GM23338 (cell line): Measurements from ENCODE around the gene ADCY4. TPM values are rescaled to one million over a fixed set of nuclear protein-coding genes. Genes with fewer than 3 reads are reported as not detected.

Experiments
- ATAC-seq: fragments of 200-7000 bp; cut with Tn5 transposase; 3 replicates; pipeline ENCODE4 v1.9.1; 2020
- DNase-seq: peaks from one replicate; pipeline ENCODE4 v3.0.0-alpha.2; 2015; ENCODE audit warnings: low spot score
- H2AFZ ChIP-seq: fragments of 200-600 bp; sonication (generic); 2 replicates; pipeline ENCODE4 v1.8.0; 2016; ENCODE audit warnings: antibody characterized with exemption, mild to moderate bottlenecking, moderate library complexity
- H3F3A ChIP-seq: fragments of 200-600 bp; sonication (generic); replicated peaks from 2 replicates; pipeline ENCODE4 v1.8.0; 2017; ENCODE audit warnings: antibody characterized with exemption, mixed run types, low read depth
- H3K27ac ChIP-seq: fragments of 200-600 bp; sonication (generic); 2 replicates; pipeline ENCODE4 v1.6.1; 2016; ENCODE audit warnings: low read depth
- H3K27me3 ChIP-seq: fragments of 200-600 bp; sonication (generic); 2 replicates; pipeline ENCODE4 v1.8.0; 2016; ENCODE audit warnings: mild to moderate bottlenecking, mixed run types, moderate library complexity; ENCODE audit not compliant: insufficient read depth
- H3K36me3 ChIP-seq: fragments of 200-600 bp; sonication (generic); 2 replicates; pipeline ENCODE4 v1.8.0; 2016; ENCODE audit warnings: mild to moderate bottlenecking; ENCODE audit not compliant: insufficient read depth
- H3K4me1 ChIP-seq: fragments of 200-600 bp; sonication (generic); 2 replicates; pipeline ENCODE4 v1.8.0; 2016; ENCODE audit warnings: mild to moderate bottlenecking, moderate library complexity; ENCODE audit not compliant: insufficient read depth
- H3K4me2 ChIP-seq: fragments of 200-600 bp; sonication (generic); 2 replicates; pipeline ENCODE4 v1.7.1; 2017; ENCODE audit warnings: mixed run types
- H3K4me3 ChIP-seq: fragments of 200-600 bp; sonication (generic); 2 replicates; pipeline ENCODE4 v1.6.1; 2016; ENCODE audit warnings: mixed run types
- H3K79me2 ChIP-seq: fragments of 200-600 bp; sonication (generic); replicated peaks from 2 replicates; pipeline ENCODE4 v1.8.0; 2017; ENCODE audit warnings: mild to moderate bottlenecking; ENCODE audit not compliant: insufficient read depth
- H3K9me2 ChIP-seq: fragments of 200-600 bp; sonication (generic); 2 replicates; pipeline ENCODE4 v1.8.0; 2017; ENCODE audit not compliant: insufficient read depth
- H4K20me1 ChIP-seq: fragments of 200-600 bp; sonication (generic); replicated peaks from 2 replicates; pipeline ENCODE4 v1.8.0; 2017; ENCODE audit warnings: mild to moderate bottlenecking; ENCODE audit not compliant: insufficient read depth
- H3K27ac Mint-ChIP-seq: 2 replicates; pipeline ENCODE4 v1.8.0; 2020; ENCODE audit warnings: inconsistent platforms, mild to moderate bottlenecking, moderate library complexity, mixed read lengths
- H3K27me3 Mint-ChIP-seq: 3 replicates; pipeline ENCODE4 v1.8.0; 2022; ENCODE audit warnings: low read depth, mild to moderate bottlenecking, moderate library complexity, mixed read lengths, inconsistent platforms; ENCODE audit not compliant: insufficient read depth, poor library complexity
- H3K36me3 Mint-ChIP-seq: 3 replicates; pipeline ENCODE4 v1.8.0; 2021; ENCODE audit warnings: low read depth, mild to moderate bottlenecking, inconsistent platforms, moderate library complexity, mixed read lengths
- H3K4me1 Mint-ChIP-seq: 3 replicates; pipeline ENCODE4 v1.8.0; 2020; ENCODE audit warnings: mild to moderate bottlenecking, inconsistent platforms, mixed read lengths
- H3K4me3 Mint-ChIP-seq: 3 replicates; pipeline ENCODE4 v1.8.0; 2021; ENCODE audit warnings: moderate library complexity, mild to moderate bottlenecking, inconsistent platforms, mixed read lengths
- H3K9me3 Mint-ChIP-seq: 3 replicates; pipeline ENCODE4 v1.8.0; 2020; ENCODE audit warnings: moderate library complexity, mild to moderate bottlenecking, inconsistent platforms, mixed read lengths
- CREB1 ChIP-seq: fragments of 250-450 bp; sonication (Bioruptor Pico); IDR thresholded peaks from 2 replicates; pipeline ENCODE4 v1.5.0; 2020; ENCODE audit warnings: low read depth, mild to moderate bottlenecking, moderate library complexity
- ETS1 ChIP-seq: IDR thresholded peaks from 2 replicates; pipeline ENCODE4 v1.6.1; 2016; ENCODE audit warnings: antibody characterized with exemption
- EZH2 ChIP-seq: fragments of 200-600 bp; sonication (generic); IDR thresholded peaks from one replicate; pipeline ENCODE4 v1.8.0; 2017; ENCODE audit warnings: antibody characterized with exemption, mild to moderate bottlenecking, low read depth; ENCODE audit not compliant: unreplicated experiment
- EZH2phosphoT487 ChIP-seq: fragments of 200-600 bp; sonication (generic); IDR thresholded peaks from one replicate; pipeline ENCODE4 v1.8.1; 2018; ENCODE audit warnings: antibody characterized with exemption; ENCODE audit not compliant: unreplicated experiment
- JUNB ChIP-seq: IDR thresholded peaks from one replicate; pipeline ENCODE4 v1.6.1; 2016; ENCODE audit warnings: antibody characterized with exemption; ENCODE audit not compliant: unreplicated experiment
- NANOG ChIP-seq: IDR thresholded peaks from 2 replicates; pipeline ENCODE4 v1.6.1; 2016; ENCODE audit warnings: antibody characterized with exemption, borderline replicate concordance
- POLR2AphosphoS5 ChIP-seq: IDR thresholded peaks from 2 replicates; pipeline ENCODE4 v1.6.1; 2016; ENCODE audit warnings: antibody characterized with exemption, low read depth
- REST ChIP-seq: IDR thresholded peaks from one replicate; pipeline ENCODE4 v1.6.1; 2018; ENCODE audit warnings: antibody characterized with exemption; ENCODE audit not compliant: unreplicated experiment
- STAT1 ChIP-seq: IDR thresholded peaks from one replicate; pipeline ENCODE4 v1.6.1; 2016; ENCODE audit warnings: antibody characterized with exemption; ENCODE audit not compliant: unreplicated experiment
- ZNF114 ChIP-seq: fragments of 250-450 bp; sonication (Bioruptor Pico); IDR thresholded peaks from 2 replicates; pipeline ENCODE4 v1.5.0; 2020; ENCODE audit warnings: mild to moderate bottlenecking, moderate library complexity
- ZNF331 ChIP-seq: fragments of 250-450 bp; sonication (Bioruptor Pico); IDR thresholded peaks from 2 replicates; pipeline ENCODE4 v1.5.0; 2020; ENCODE audit warnings: low read depth, mild to moderate bottlenecking, moderate library complexity
- polyA plus RNA-seq: library from polyadenylated mRNA; unstranded; fragments of >200 nt; fragmentation: Nextera tagmentation; extraction: Ambion mirVana; gene quantifications from 2 replicates; pipeline ENCODE4 v1.2.1, GENCODE V29; 2016
- total RNA-seq: library from RNA; depleted of rRNA; stranded (reverse); fragments of >200 nt; shearing (Covaris generic); gene quantifications from 2 replicates; pipeline ENCODE4 v1.2.3, GENCODE V29; 2014
- TF ChIP-seq, protein P1 (sequence below): fragments of 250-450 bp; sonication (Bioruptor Pico); IDR thresholded peaks from 2 replicates; pipeline ENCODE4 v1.5.0; 2020; ENCODE audit warnings: mild to moderate bottlenecking, moderate library complexity
- TF ChIP-seq, protein P2 (sequence below), 2 experiments: fragments of 200-600 bp in 1 of 2; sonication (generic) in 1 of 2; conservative IDR thresholded peaks; 2 replicates each; pipeline versions ENCODE4 v1.5.1 to v1.6.1; 2016 to 2017; ENCODE audit warnings: antibody characterized with exemption in 2 of 2, low read depth in 2 of 2, mild to moderate bottlenecking in 2 of 2, moderate library complexity in 1 of 2

The ADCY4 gene
- total and polyA plus RNA-seq, 2 experiments from 2014 or later: 0.10 to 0.40 TPM

GRCh38 chr14:24314377-24315193 lies 20.3 kb downstream of the ADCY4 start:
- no peaks in the 10 kb centered on the region for H3F3A ChIP-seq
- H3K79me2 ChIP-seq: no peaks in the 10 kb centered on the region
- H3K9me3 Mint-ChIP-seq: no peaks in the 10 kb centered on the region
- H3K27me3 ChIP-seq: peaks cover 51% of the 10 kb centered on the region
- no peaks in the 10 kb centered on the region for H3K36me3 ChIP-seq
- no peak overlapping the region for H3K4me3 ChIP-seq
- no peak for DNase-seq
- no peak overlapping the region for H3K4me2 ChIP-seq
- peaks cover 4% of the 10 kb centered on the region; the same call in 1 of the 2 replicates for H3K4me1 ChIP-seq
- no peak overlapping the region for H3K27ac ChIP-seq
- H2AFZ ChIP-seq: no peak overlapping the region
- no peak overlapping the region; the same call in 2 of the 3 replicates for H3K4me3 Mint-ChIP-seq
- peaks cover 7% of the 10 kb centered on the region; the same call in 2 of the 3 replicates for H3K4me1 Mint-ChIP-seq
- H3K36me3 Mint-ChIP-seq: peaks cover 2% of the 10 kb centered on the region; the same call in 2 of the 3 replicates
- TF ChIP-seq ETS1 (no peak), STAT1 (no peak), POLR2AphosphoS5 (no peak), CREB1 (CRISPR knock-in tag) (no peak), ZNF114 (no peak), NANOG (no peak), JUNB (no peak), EZH2 (no peak), EZH2phosphoT487 (no peak), REST (no peak), ZNF331 (CRISPR knock-in tag) (no peak)
- TF ChIP-seq, protein P1, sequence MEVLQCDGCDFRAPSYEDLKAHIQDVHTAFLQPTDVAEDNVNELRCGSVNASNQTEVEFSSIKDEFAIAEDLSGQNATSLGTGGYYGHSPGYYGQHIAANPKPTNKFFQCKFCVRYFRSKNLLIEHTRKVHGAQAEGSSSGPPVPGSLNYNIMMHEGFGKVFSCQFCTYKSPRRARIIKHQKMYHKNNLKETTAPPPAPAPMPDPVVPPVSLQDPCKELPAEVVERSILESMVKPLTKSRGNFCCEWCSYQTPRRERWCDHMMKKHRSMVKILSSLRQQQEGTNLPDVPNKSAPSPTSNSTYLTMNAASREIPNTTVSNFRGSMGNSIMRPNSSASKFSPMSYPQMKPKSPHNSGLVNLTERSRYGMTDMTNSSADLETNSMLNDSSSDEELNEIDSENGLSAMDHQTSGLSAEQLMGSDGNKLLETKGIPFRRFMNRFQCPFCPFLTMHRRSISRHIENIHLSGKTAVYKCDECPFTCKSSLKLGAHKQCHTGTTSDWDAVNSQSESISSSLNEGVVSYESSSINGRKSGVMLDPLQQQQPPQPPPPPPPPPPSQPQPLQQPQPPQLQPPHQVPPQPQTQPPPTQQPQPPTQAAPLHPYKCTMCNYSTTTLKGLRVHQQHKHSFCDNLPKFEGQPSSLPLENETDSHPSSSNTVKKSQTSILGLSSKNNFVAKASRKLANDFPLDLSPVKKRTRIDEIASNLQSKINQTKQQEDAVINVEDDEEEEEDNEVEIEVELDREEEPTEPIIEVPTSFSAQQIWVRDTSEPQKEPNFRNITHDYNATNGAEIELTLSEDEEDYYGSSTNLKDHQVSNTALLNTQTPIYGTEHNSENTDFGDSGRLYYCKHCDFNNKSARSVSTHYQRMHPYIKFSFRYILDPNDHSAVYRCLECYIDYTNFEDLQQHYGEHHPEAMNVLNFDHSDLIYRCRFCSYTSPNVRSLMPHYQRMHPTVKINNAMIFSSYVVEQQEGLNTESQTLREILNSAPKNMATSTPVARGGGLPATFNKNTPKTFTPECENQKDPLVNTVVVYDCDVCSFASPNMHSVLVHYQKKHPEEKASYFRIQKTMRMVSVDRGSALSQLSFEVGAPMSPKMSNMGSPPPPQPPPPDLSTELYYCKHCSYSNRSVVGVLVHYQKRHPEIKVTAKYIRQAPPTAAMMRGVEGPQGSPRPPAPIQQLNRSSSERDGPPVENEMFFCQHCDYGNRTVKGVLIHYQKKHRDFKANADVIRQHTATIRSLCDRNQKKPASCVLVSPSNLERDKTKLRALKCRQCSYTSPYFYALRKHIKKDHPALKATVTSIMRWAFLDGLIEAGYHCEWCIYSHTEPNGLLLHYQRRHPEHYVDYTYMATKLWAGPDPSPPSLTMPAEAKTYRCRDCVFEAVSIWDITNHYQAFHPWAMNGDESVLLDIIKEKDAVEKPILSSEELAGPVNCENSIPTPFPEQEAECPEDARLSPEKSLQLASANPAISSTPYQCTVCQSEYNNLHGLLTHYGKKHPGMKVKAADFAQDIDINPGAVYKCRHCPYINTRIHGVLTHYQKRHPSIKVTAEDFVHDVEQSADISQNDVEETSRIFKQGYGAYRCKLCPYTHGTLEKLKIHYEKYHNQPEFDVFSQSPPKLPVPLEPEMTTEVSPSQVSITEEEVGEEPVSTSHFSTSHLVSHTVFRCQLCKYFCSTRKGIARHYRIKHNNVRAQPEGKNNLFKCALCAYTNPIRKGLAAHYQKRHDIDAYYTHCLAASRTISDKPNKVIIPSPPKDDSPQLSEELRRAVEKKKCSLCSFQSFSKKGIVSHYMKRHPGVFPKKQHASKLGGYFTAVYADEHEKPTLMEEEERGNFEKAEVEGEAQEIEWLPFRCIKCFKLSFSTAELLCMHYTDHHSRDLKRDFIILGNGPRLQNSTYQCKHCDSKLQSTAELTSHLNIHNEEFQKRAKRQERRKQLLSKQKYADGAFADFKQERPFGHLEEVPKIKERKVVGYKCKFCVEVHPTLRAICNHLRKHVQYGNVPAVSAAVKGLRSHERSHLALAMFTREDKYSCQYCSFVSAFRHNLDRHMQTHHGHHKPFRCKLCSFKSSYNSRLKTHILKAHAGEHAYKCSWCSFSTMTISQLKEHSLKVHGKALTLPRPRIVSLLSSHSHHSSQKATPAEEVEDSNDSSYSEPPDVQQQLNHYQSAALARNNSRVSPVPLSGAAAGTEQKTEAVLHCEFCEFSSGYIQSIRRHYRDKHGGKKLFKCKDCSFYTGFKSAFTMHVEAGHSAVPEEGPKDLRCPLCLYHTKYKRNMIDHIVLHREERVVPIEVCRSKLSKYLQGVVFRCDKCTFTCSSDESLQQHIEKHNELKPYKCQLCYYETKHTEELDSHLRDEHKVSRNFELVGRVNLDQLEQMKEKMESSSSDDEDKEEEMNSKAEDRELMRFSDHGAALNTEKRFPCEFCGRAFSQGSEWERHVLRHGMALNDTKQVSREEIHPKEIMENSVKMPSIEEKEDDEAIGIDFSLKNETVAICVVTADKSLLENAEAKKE (CRISPR knock-in tag): no peak
- TF ChIP-seq, protein P2, sequence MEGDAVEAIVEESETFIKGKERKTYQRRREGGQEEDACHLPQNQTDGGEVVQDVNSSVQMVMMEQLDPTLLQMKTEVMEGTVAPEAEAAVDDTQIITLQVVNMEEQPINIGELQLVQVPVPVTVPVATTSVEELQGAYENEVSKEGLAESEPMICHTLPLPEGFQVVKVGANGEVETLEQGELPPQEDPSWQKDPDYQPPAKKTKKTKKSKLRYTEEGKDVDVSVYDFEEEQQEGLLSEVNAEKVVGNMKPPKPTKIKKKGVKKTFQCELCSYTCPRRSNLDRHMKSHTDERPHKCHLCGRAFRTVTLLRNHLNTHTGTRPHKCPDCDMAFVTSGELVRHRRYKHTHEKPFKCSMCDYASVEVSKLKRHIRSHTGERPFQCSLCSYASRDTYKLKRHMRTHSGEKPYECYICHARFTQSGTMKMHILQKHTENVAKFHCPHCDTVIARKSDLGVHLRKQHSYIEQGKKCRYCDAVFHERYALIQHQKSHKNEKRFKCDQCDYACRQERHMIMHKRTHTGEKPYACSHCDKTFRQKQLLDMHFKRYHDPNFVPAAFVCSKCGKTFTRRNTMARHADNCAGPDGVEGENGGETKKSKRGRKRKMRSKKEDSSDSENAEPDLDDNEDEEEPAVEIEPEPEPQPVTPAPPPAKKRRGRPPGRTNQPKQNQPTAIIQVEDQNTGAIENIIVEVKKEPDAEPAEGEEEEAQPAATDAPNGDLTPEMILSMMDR (conservative IDR thresholded peaks at IDR 0.05; ENCODE audit: low read depth in 2 of 2): no peak
- no peaks in the 10 kb centered on the region for H3K9me2 ChIP-seq
- no peak overlapping the region for H3K27ac Mint-ChIP-seq
- H3K27me3 Mint-ChIP-seq: peaks cover 51% of the 10 kb centered on the region
- no peaks in the 10 kb centered on the region for H4K20me1 ChIP-seq
- ATAC-seq: no peak
